HG03139 (cell line): ENCODE measurements around the gene HMCN2.

Experiments used
- ATAC-seq: cut with Tn5 transposase; IDR thresholded peaks from one replicate; pipeline ENCODE4 v1.9.1; 2021; ENCODE audit not compliant: unreplicated experiment

Gene HMCN2

GRCh38 chr9:130308081-130308571 is 42.6 kb downstream of the HMCN2 start:
- ATAC-seq: no peak

DNA sequence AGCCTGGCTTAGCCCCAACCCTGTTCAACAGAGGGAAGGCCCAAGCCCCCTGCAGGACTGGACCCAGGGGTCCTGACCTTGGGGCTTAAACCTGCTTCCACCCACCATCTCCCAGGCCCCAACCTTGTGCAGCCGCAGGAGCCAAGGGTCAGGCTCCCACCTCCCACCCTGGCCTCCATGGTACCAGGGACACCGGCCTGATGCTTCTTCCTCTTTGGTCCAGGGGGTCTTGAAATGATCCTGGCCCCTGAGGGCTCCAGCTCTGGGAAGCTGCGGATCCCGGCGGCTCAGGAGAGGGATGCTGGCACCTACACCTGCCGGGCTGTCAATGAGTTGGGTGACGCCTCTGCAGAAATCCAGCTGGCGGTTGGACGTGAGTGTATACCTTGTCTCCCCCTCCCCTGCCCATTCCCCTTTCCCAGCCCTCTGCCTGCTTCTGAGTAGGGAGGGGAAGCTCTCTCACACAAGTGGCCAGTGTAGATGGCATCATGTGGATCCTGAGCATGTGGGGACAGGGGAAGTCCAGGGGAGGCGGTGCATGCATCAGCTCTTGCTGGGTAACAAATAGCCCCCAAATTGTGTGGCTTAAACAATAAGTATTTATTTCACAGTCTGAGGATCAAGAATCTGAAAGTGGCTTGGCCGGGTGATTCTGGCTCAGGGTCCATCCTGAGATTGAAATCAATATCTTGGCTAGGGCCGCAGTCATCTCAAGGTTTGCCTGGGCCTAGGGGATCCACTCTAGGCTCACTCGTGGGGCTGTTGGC is 44.3 kb downstream of the HMCN2 start:
- ATAC-seq: no peak

DNA sequence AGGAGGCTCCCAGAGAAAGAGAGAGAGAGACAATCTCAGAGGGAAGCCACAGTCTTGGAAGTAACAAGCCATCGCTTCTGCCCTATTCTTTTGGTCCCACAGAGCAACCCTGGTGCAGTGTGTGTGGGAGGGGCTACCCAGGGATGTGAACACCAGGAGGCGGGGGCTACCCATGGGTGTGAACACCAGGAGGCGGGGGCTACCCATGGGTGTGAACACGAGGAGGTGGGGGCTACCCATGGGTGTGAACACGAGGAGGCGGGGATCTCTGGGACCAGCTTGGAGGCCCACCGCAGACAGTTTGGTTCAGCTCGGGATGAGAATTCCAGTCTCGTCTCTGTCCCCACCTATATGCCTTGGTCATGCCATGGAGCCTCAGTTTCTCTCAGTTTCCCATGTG is 44.9 kb downstream of the HMCN2 start:
- no peak for ATAC-seq

DNA sequence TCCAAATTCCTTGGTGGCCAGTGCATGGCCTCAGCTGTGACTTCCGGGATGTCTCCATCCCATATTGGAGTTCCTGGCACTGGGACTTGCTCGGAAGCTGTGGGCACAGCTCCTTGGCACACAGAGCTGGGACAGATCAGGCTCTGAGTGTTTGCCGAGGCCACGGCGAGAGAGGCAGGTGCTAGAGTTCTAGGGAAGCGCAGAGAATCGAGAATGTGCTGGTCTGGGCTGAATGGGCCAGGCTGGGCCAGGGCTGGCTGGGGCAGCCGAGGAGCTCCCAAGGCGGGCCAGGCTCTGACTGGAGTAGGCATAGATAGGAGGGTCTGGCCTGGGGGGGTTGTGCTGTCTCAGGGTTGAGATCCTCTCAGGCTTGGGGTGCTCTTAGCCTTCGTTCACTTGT is 45.4 kb downstream of the HMCN2 start:
- no peak for ATAC-seq

DNA sequence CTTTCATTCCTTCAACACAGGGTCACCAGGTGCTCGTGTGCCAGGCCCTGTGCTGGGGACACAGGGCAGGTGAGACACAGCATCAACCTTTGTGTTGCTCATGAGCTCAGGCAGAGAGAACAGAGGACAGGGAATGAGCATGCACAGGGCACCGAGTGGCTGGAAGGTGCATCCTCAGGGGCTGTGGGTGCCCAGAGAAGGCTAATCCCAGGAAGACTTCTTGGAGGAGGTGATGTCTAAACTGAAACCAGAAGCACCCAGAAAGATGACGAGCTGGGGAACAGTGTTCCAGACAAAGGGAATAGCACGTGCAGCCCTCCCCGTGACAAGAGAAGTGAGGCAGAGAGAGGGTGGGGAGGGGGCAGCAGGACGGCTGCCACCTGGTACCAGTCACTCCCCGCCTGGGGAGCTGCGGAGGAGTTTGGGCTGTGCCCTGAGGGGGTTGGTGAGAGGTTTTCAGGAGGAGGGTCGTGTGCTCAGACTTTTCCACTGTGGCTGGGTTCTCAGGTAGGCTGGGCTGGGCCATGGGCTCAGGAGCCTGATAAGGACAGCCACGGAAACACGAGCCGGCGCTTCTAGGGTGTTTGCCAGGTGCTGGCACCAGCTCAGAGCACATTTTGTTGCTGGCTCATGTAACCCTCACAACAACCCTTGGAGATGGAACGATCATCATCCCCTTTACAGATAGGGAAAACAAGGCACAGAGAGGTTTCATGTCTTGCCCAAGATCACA is 46.0 kb downstream of the HMCN2 start:
- ATAC-seq: no peak

GRCh38 chr9:130313103-130313858 is 47.7 kb downstream of the HMCN2 start:
- ATAC-seq: no peak

GRCh38 chr9:130315446-130316226 is 50.1 kb downstream of the HMCN2 start:
- ATAC-seq: no peak

DNA sequence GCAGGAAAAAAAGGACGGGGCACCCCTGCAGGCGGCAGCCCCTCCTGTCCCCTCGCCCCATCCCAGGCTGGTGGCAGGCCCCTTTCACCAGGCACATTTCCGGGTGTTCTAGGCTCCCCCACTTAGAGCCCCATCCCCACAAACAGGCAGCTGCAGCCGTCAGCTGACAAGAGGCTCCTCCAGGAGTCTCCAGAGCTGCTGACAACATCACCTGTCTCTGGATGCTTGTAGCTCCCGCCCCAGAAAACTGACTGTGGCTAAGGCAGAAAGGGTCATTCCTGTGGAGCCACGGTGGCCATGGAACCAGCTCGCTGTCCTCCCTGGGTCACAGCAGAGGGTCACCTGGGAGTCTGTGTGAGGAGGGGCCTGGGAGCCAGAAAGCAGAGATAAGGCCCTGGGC is 50.9 kb downstream of the HMCN2 start:
- ATAC-seq: no peak

- no peak for ATAC-seq
These were observed 53.7 kb downstream of the HMCN2 start for GRCh38 chr9:130319300-130319699.

DNA sequence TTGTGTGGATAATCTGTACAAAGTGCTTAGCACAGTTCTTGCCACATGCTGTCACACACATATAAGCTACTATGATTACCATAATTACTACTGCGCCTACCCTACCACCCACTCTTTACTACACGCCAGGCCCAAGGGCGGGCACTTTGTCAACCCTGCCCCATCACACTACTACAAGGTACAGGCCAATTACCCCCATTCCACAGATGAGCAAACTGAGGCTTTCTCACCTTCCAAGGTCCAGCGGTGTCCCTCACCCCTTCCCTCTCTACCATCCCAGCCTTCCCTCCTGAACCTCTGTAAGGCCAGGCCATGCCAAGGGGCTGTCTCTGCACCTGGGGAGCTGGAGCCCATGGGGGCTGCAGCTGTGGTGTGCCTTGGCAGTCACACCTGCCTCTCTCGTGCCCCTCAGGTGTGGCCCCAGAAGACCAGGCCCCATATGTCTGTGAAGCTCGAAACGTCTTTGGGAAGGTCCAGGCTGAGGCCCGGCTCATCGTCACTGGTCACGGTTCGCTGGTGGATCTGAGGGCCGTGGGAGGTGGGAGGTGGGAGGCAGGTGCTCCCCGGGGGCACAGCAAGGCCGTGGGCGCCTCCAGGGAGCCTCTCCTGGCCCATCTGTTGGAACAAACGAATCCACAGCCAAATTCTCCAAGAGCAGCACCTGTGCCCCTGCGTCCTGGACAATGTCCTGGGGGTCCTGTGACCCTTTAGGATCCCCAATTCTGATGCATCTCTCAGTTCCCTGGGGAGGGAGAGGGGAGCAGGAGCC is 54.6 kb downstream of the HMCN2 start:
- no peak for ATAC-seq

GRCh38 chr9:130320723-130321481 is 55.3 kb downstream of the HMCN2 start:
- ATAC-seq: no peak

DNA sequence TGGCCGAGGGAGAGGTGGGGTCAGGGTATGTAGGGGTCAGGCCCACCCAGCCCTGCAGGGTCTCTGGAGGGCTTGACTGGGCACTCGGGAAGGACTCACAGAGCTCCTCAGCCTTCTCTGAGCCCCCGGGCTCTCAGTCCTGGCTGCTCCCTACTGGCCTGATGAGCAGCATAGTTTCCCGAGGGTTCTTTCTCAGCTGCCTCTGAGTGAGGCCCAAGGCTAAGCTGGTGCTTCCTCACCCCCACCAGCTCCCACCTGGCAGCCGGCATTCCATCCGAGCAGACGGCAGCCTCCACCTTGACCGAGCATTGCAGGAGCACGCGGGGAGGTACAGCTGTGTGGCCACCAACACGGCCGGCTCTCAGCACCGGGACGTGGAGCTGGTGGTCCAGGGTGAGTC is 56.0 kb downstream of the HMCN2 start:
- no peak for ATAC-seq

GRCh38 chr9:130323051-130323745 is 57.6 kb downstream of the HMCN2 start:
- no peak for ATAC-seq

GRCh38 chr9:130325921-130326320 is 60.4 kb downstream of the HMCN2 start:
- ATAC-seq: no peak

DNA sequence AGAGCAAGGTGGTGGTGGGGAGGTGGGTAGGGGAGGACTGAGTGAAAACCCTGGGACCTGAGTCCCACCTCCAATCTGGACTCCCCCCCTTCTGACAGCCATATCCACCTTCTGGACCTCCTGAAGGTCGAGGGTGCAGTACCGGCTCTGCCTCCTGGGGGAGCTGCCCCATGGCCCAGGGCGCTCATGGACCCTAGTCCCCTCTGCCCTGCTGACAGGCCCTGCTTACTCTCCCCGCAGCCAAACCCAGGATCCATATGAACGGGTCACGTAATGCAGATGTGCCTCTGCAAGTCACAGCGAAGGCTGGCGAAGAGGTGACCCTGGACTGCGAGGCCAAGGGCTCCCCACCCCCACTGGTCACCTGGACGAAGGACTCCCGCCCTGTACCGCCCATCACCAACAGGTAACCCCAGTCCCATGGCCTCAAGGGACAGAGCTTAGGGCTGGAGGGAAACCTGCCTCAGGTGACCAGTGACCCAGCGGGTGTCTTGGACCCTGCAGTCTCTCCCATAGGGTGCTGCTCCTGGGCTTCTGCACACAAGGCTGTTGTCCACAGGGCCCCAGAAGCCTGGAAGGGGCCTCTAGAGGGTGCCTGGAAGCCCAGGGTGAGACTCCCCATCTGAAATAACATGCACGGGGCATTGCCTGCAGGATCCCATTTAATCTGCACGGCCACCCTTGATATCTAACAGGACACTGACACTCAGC is 61.7 kb downstream of the HMCN2 start:
- no peak for ATAC-seq

DNA sequence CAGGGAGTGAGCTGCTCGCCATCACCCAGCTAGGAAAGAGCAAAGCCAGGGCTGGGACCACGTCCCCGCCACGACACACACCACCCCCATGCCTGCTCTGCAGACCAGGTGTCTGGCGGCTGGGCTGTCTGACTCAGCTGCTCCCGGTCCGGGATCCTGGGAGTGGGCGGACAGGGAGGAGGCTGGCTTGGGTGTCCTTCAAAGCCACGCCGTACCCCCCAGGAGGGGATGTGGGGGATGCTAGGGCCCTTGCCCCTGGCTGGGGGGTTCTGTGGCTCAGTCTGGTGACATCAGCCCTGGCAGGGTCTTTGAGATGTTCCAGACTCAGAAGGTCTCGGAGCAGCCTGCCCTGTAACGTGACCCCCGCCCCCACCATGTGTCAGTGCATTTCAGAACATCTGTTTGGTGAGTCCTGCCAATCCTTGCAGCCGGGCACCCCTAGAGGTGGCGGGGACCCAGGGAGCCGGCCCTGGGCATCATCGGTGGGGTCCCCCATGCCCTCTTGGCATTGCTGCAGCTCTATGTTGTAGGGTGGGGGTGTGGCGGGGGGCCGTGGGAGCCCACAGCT is 62.3 kb downstream of the HMCN2 start:
- ATAC-seq: no peak

GRCh38 chr9:130328349-130328801 is 62.8 kb downstream of the HMCN2 start:
- ATAC-seq: no peak

DNA sequence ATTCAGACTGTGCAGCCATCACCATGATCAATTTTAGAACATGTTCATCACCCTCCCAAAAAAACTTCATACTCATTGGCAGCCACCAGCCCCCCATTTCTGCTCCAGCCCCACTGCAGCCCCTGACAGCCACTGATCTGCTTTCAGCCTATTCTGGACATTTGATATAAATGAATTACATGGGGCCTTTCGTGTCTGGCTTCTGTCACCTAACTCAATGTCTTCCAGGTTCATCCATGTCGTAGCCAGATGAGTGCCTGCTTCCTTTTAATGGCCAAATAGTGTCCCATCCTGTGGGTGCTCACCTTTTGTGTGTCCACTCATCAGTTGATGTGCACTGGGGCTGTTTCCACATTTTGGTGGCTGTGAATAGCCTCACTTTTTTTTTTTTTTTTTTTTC is 63.5 kb downstream of the HMCN2 start:
- ATAC-seq: no peak
